Sigmoid colon (tissue), 7 donors: ENCODE results near the gene MXRA5. TPM values are rescaled to one million over a fixed set of nuclear protein-coding genes. Genes with fewer than 3 reads are reported as not detected.
"Not testable (repeated sequence)": the region's sequence is repeated elsewhere in the genome, so short reads cannot be mapped to it uniquely, and the experiment has no call there.

Experiments
- DNase-seq: peaks from one replicate; pipeline ENCODE4 v3.0.0-alpha.2; 2019
- H3K27ac ChIP-seq, 4 donors: fragments of 200-600 bp; sonication (generic); one replicate each; pipeline ENCODE4 v1.5.1; 2016 to 2019; ENCODE audit warnings: mild to moderate bottlenecking in 1 of 4
- H3K27me3 ChIP-seq, 3 donors: fragments of 200-600 bp; sonication (generic); one replicate each; pipeline ENCODE4 v1.5.1; 2019; ENCODE audit warnings: mild to moderate bottlenecking in 1 of 3
- H3K36me3 ChIP-seq, 4 donors: fragments of 200-600 bp; sonication (generic); one replicate each; pipeline ENCODE4 v1.5.1; 2016 to 2019
- H3K4me1 ChIP-seq, 4 donors: fragments of 200-600 bp; sonication (generic); one replicate each; pipeline ENCODE4 v1.5.1; 2017 to 2019
- H3K4me3 ChIP-seq, 4 donors: fragments of 200-600 bp; sonication (generic); one replicate each; pipeline ENCODE4 v1.5.1; 2017 to 2019; ENCODE audit warnings: mild to moderate bottlenecking in 2 of 4, moderate library complexity in 1 of 4
- H3K9me3 ChIP-seq, 4 donors: fragments of 200-600 bp in 3 of 4; sonication (generic) in 3 of 4; one replicate each; pipeline versions ENCODE4 v1.5.1 to v1.6.1; 2013 to 2019
- CTCF ChIP-seq, 4 experiments: fragments of 450-650 bp in 3 of 4; fragments of 200-600 bp in 1 of 4; IDR thresholded peaks; one replicate each; pipeline ENCODE4 v1.5.1; 2016 to 2019; ENCODE audit warnings: antibody characterized with exemption in 4 of 4, mild to moderate bottlenecking in 3 of 4, moderate library complexity in 2 of 4
- EP300 ChIP-seq, 4 donors: sonication (generic); formaldehyde crosslinking; IDR thresholded peaks; one replicate each; pipeline ENCODE4 v1.6.1; 2017; ENCODE audit warnings: antibody characterized with exemption in 4 of 4
- POLR2A ChIP-seq, 2 donors: fragments of 450-650 bp; IDR thresholded peaks; one replicate each; pipeline ENCODE4 v1.6.1; 2016; ENCODE audit warnings: antibody characterized with exemption in 2 of 2, mild to moderate bottlenecking in 2 of 2, moderate library complexity in 2 of 2
- POLR2AphosphoS5 ChIP-seq, 4 donors: sonication (generic); formaldehyde crosslinking; IDR thresholded peaks; one replicate each; pipeline ENCODE4 v1.6.1; 2017; ENCODE audit warnings: antibody characterized with exemption in 4 of 4
- WGBS, 2 donors: extraction: QIAGEN DNeasy Blood & Tissue Kit; methylation state at CpG; one replicate each; pipeline ENCODE4 v1.1.7; 2013; 5-methylcytosine and 5-hydroxymethylcytosine counted together
- intact Hi-C: fragments of 100-400 bp; cut with DNase I; formaldehyde crosslinking; loops from one replicate; pipeline ENCODE4 v1.15.1; 2023
- polyA plus RNA-seq, 3 donors: library from polyadenylated mRNA; stranded (reverse); fragments of 200-250 nt; gene quantifications; one replicate each; pipeline ENCODE4 v1.2.3, GENCODE V29; 2013
- total RNA-seq, 4 donors: library from RNA; depleted of rRNA; stranded (reverse); fragments of >200 nt; gene quantifications; one replicate each; pipeline ENCODE4 v1.1.0, GENCODE V29; 2016
- donor health status: healthy with polysubstance abuse.
- donor health status: Bipolar disorder and iron deficiency.
- donor health status: healthy.

MXRA5 gene
- total and polyA plus RNA-seq, 7 donors: 0.23 to 8.0 (median 5.6) TPM; not detected in 1

- WGBS, 2 donors: 70 to 78% methylated on average over 3 of the region's 3 CpGs
- no peak overlapping the region for H3K4me3 ChIP-seq
- H3K36me3 ChIP-seq: no peaks in the 10 kb centered on the region
- no peaks in the 10 kb centered on the region for H3K27me3 ChIP-seq
- H3K27ac ChIP-seq: no peak overlapping the region
- no peaks in the 10 kb centered on the region for H3K9me3 ChIP-seq
- H3K4me1 ChIP-seq: no peaks in the 10 kb centered on the region
- no peak for DNase-seq
- TF ChIP-seq POLR2AphosphoS5 (IDR thresholded peaks at IDR 0.05): no peak
- TF ChIP-seq POLR2A (IDR thresholded peaks at IDR 0.05): no peak
- TF ChIP-seq CTCF (IDR thresholded peaks at IDR 0.05): no peak
- TF ChIP-seq EP300 (IDR thresholded peaks at IDR 0.05): no peak
- intact Hi-C loops: no loop called here
Observed at GRCh38 chrX:3374108-3374800, 27.8 kb upstream of the MXRA5 start.

- Histone ChIP-seq H3K4me3 (no peak overlapping the region), H3K27ac (no peak overlapping the region), H3K27me3 (no peaks in the 10 kb centered on the region), H3K4me1 (no peaks in the 10 kb centered on the region), H3K9me3 (no peaks in the 10 kb centered on the region), H3K36me3 (no peaks in the 10 kb centered on the region)
- WGBS, 2 donors: 75 to 86% methylated on average over 4 of the region's 4 CpGs
- no peak for TF ChIP-seq EP300 (IDR thresholded peaks at IDR 0.05)
- no peak for TF ChIP-seq POLR2AphosphoS5 (IDR thresholded peaks at IDR 0.05)
- TF ChIP-seq CTCF (IDR thresholded peaks at IDR 0.05): no peak
- no peak for TF ChIP-seq POLR2A (IDR thresholded peaks at IDR 0.05)
- no peak for DNase-seq
- intact Hi-C loops: no loop called here
Observed at GRCh38 chrX:3371163-3371562, 24.7 kb upstream of the MXRA5 start.

- no peak overlapping the region for H3K27ac ChIP-seq
- no peaks in the 10 kb centered on the region for H3K27me3 ChIP-seq
- no peaks in the 10 kb centered on the region for H3K9me3 ChIP-seq
- TF ChIP-seq POLR2A (IDR thresholded peaks at IDR 0.05): no peak
- no peak for TF ChIP-seq CTCF (IDR thresholded peaks at IDR 0.05)
- no peak for TF ChIP-seq POLR2AphosphoS5 (IDR thresholded peaks at IDR 0.05)
- TF ChIP-seq EP300 (IDR thresholded peaks at IDR 0.05): no peak
- no peak for DNase-seq
- H3K4me1 ChIP-seq: no peaks in the 10 kb centered on the region
- no peaks in the 10 kb centered on the region for H3K36me3 ChIP-seq
- no peak overlapping the region for H3K4me3 ChIP-seq
- 20 to 52% methylated on average over 3 of the region's 3 CpGs for WGBS, 2 donors
- intact Hi-C loops: no loop called here
Observed at GRCh38 chrX:3370656-3371055, 24.2 kb upstream of the MXRA5 start.

GRCh38 chrX:3362956-3363355, 16.5 kb upstream of the MXRA5 start:
- no peak overlapping the region for H3K4me3 ChIP-seq
- 77 to 83% methylated on average over 4 of the region's 4 CpGs for WGBS, 2 donors

GRCh38 chrX:3360881-3361280, 14.4 kb upstream of the MXRA5 start:
- H3K9me3 ChIP-seq: no peaks in the 10 kb centered on the region
- H3K27me3 ChIP-seq: no peaks in the 10 kb centered on the region
- DNase-seq: no peak
- no peak overlapping the region for H3K4me3 ChIP-seq
- no peaks in the 10 kb centered on the region for H3K36me3 ChIP-seq
- TF ChIP-seq POLR2A (IDR thresholded peaks at IDR 0.05): no peak
- H3K27ac ChIP-seq: no peak overlapping the region
- intact Hi-C loops: no loop called here
- 90 to 91% methylated on average over 14 of the region's 14 CpGs for WGBS, 2 donors
- H3K4me1 ChIP-seq: no peaks in the 10 kb centered on the region

More at GRCh38 chrX:3362956-3363355, 16.5 kb upstream of the MXRA5 start:
- H3K27ac ChIP-seq: no peak overlapping the region
- no peaks in the 10 kb centered on the region for H3K36me3 ChIP-seq
- intact Hi-C loops: no loop called here
- H3K9me3 ChIP-seq: no peaks in the 10 kb centered on the region
- H3K27me3 ChIP-seq: no peaks in the 10 kb centered on the region
- H3K4me1 ChIP-seq: no peaks in the 10 kb centered on the region
- no peak for TF ChIP-seq POLR2AphosphoS5 (IDR thresholded peaks at IDR 0.05)
- TF ChIP-seq POLR2A (IDR thresholded peaks at IDR 0.05): no peak
- DNase-seq: no peak

GRCh38 chrX:3352741-3353140, 6.3 kb upstream of the MXRA5 start:
- WGBS, 2 donors: 88% methylated on average over 3 of the region's 3 CpGs
- H3K27me3 ChIP-seq, H3K4me3 ChIP-seq, DNase-seq, H3K36me3 ChIP-seq, H3K4me1 ChIP-seq, H3K9me3 ChIP-seq, H3K27ac ChIP-seq, intact Hi-C loops: not testable (repeated sequence)
